K562 (cell line): ENCODE data around the gene SLAIN1. TPM values are rescaled to one million over a fixed set of nuclear protein-coding genes. Genes with fewer than 3 reads are reported as not detected.

Source experiments
- ATAC-seq: fragments of 200-7000 bp; cut with Tn5 transposase; 3 replicates; pipeline ENCODE4 v1.9.1; 2020; ENCODE audit warnings: moderate library complexity
- BruUV-seq: library from RNA; stranded (reverse); fragments of 400-500 nt; replicated peaks from 2 replicates; lab custom pipeline; 2021; lab: Mats Ljungman, UMichigan
- CTCF ChIA-PET: fragments of 300-600 bp; formaldehyde crosslinking; extraction: SDS; loops from one replicate; lab custom pipeline; 2021; ENCODE audit warnings: low intra/inter-chr PET ratio; lab: Yijun Ruan, JAX
- POLR2A ChIA-PET: fragments of 300-600, 350-650 bp; sonication (Branson Sonifier 250); formaldehyde crosslinking; extraction: SDS; loops from one replicate; lab custom pipeline; 2021; ENCODE audit warnings: antibody characterized with exemption, inconsistent platforms; lab: Yijun Ruan, JAX
- DNase-seq, 4 experiments: peaks; one replicate each; pipeline versions ENCODE4 v3.0.0 to v3.0.0-alpha.2; 2011 to 2018; ENCODE audit warnings: low spot score in 3 of 4, mixed read lengths in 3 of 4; ENCODE audit errors: extremely low read depth in 1 of 4
- FAIRE-seq: peaks from 2 replicates; lab custom pipeline; 2011; peaks lifted over from hg19 to GRCh38; lab: Jason Lieb, UNC
- H2AFZ ChIP-seq: 2 replicates; pipeline ENCODE4 v1.6.0; 2011; ENCODE audit warnings: low read depth, low read length, control low read depth, inconsistent platforms
- H3K27ac ChIP-seq: fragments of 200-600 bp; 3 replicates; pipeline ENCODE4 v1.8.0; 2011; ENCODE audit warnings: low read depth, mild to moderate bottlenecking, control low read depth, inconsistent platforms, low read length, moderate library complexity, mixed read lengths; ENCODE audit errors: extremely low read depth
- H3K27me3 ChIP-seq, 2 experiments: fragments of 300-600 bp in 1 of 2; 2 replicates in 1 of 2; 3 replicates in 1 of 2; pipeline versions ENCODE4 v1.6.0 to v1.8.0; 2011; ENCODE audit warnings: inconsistent platforms in 2 of 2, low read length in 2 of 2, mild to moderate bottlenecking in 1 of 2, mixed read lengths in 1 of 2, moderate library complexity in 1 of 2; ENCODE audit not compliant: control insufficient read depth in 2 of 2, insufficient read depth in 2 of 2
- H3K36me3 ChIP-seq: fragments of 300-600 bp; 3 replicates; pipeline ENCODE4 v1.8.0; 2011; ENCODE audit warnings: mild to moderate bottlenecking, low read length, inconsistent platforms; ENCODE audit not compliant: control insufficient read depth, insufficient read depth
- H3K4me1 ChIP-seq, 2 experiments: fragments of 200-600 bp in 1 of 2; replicated peaks in 1 of 2; 2 replicates in 1 of 2; 3 replicates in 1 of 2; pipeline versions ENCODE4 v1.5.1 to v1.8.0; 2011; ENCODE audit warnings: inconsistent platforms in 2 of 2, low read length in 2 of 2, mild to moderate bottlenecking in 1 of 2, mixed read lengths in 1 of 2, moderate library complexity in 1 of 2; ENCODE audit not compliant: control insufficient read depth in 2 of 2, insufficient read depth in 2 of 2
- H3K4me2 ChIP-seq: 2 replicates; pipeline ENCODE4 v1.6.1; 2011; ENCODE audit warnings: low read length, control low read depth, inconsistent platforms, mixed read lengths; ENCODE audit not compliant: insufficient read depth
- H3K4me3 ChIP-seq: fragments of 200-600 bp; sonication (generic), shearing (Covaris generic); 2 replicates; pipeline ENCODE4 v1.5.1; 2016; ENCODE audit warnings: control low read depth, inconsistent platforms
- H3K79me2 ChIP-seq: fragments of 200-600 bp; 3 replicates; pipeline ENCODE4 v1.8.0; 2011; ENCODE audit warnings: low read length, inconsistent platforms; ENCODE audit not compliant: control insufficient read depth, insufficient read depth
- H3K9ac ChIP-seq, 2 experiments: 2 replicates each; pipeline versions ENCODE4 v1.6.0 to v1.6.1; 2011; ENCODE audit warnings: low read depth in 2 of 2, low read length in 2 of 2, control low read depth in 1 of 2, inconsistent platforms in 1 of 2, mild to moderate bottlenecking in 1 of 2, mixed read lengths in 1 of 2; ENCODE audit not compliant: insufficient read depth in 1 of 2
- H3K9me1 ChIP-seq: one replicate; pipeline ENCODE4 v1.6.0; 2011; ENCODE audit warnings: inconsistent platforms, mild to moderate bottlenecking, low read length, moderate library complexity; ENCODE audit not compliant: control insufficient read depth, insufficient read depth
- H3K9me3 ChIP-seq: replicated peaks from 2 replicates; pipeline ENCODE4 v1.5.1; 2011; ENCODE audit warnings: low read depth, low read length, inconsistent platforms; ENCODE audit not compliant: control insufficient read depth, insufficient read depth
- H4K20me1 ChIP-seq: replicated peaks from 2 replicates; pipeline ENCODE4 v1.6.1; 2011; ENCODE audit warnings: low read length, inconsistent platforms, mixed read lengths; ENCODE audit not compliant: control insufficient read depth, insufficient read depth
- CAMTA2 ChIP-seq: fragments of 250-450 bp; sonication (Bioruptor Pico); conservative IDR thresholded peaks from 2 replicates; pipeline ENCODE4 v1.5.1; 2022
- CEBPG ChIP-seq, 3 experiments: fragments of 200-800 bp in 1 of 3; sonication (Bioruptor generic) in 1 of 3; sonication (generic) in 1 of 3; formaldehyde crosslinking in 1 of 3; IDR thresholded peaks in 2 of 3; conservative IDR thresholded peaks in 1 of 3; 2 replicates each; pipeline versions ENCODE4 v1.6.1 to v1.8.0; 2016 to 2022; ENCODE audit warnings: missing compliant biosample characterization in 2 of 3, missing genetic modification characterization in 2 of 3, mild to moderate bottlenecking in 1 of 3, missing genetic modification reagents in 1 of 3
- KAT7 ChIP-seq: sonication (generic); formaldehyde crosslinking; IDR thresholded peaks from 2 replicates; pipeline ENCODE4 v1.8.0; 2022; ENCODE audit warnings: missing genetic modification reagents, mild to moderate bottlenecking, borderline replicate concordance
- RFX5 ChIP-seq: IDR thresholded peaks from 2 replicates; pipeline ENCODE4 v1.6.1; 2011; ENCODE audit warnings: low read depth, mild to moderate bottlenecking, improper control_type of control experiment, low read length
- RUNX1 ChIP-seq: sonication (generic); IDR thresholded peaks from 2 replicates; pipeline ENCODE4 v1.6.1; 2016; ENCODE audit warnings: antibody characterized with exemption, low read depth
- SAFB2 ChIP-seq: fragments of 200-400 bp; formaldehyde crosslinking; IDR thresholded peaks from 2 replicates; pipeline ENCODE4 v1.6.1; 2018; ENCODE audit warnings: borderline replicate concordance, low read length, low read depth, moderate library complexity; ENCODE audit not compliant: severe bottlenecking
- SAP30 ChIP-seq: fragments of 200-600 bp; sonication (generic); IDR thresholded peaks from 2 replicates; pipeline ENCODE4 v1.6.1; 2012; ENCODE audit warnings: borderline replicate concordance, low read depth, mild to moderate bottlenecking, moderate library complexity, low read length, control low read depth, inconsistent platforms; ENCODE audit not compliant: insufficient read depth, poor library complexity, severe bottlenecking
- TOE1 ChIP-seq, 2 experiments: fragments of 450-650 bp in 1 of 2; sonication (generic) in 1 of 2; formaldehyde crosslinking in 1 of 2; IDR thresholded peaks; 2 replicates each; pipeline versions ENCODE4 v1.7.1 to v1.8.0; 2016 to 2022; ENCODE audit warnings: borderline replicate concordance in 2 of 2, mild to moderate bottlenecking in 2 of 2, antibody characterized with exemption in 1 of 2, inconsistent platforms in 1 of 2, low read depth in 1 of 2, missing genetic modification reagents in 1 of 2, moderate library complexity in 1 of 2
- WGBS: fragments of 100-300 bp; shearing (Covaris generic); methylation state at CpG from one replicate; pipeline ENCODE4 v1.1.6; 2016; ENCODE audit warnings: low coverage, mixed read lengths; ENCODE audit not compliant: insufficient coverage; ENCODE audit errors: missing lambda C conversion rate; 5-methylcytosine and 5-hydroxymethylcytosine counted together
- in situ Hi-C: fragments of 300-500 bp; cut with MboI; formaldehyde crosslinking; loops from 4 replicates; pipeline ENCODE4 v1.15.0; 2018; ENCODE audit warnings: inconsistent platforms, mixed read lengths
- intact Hi-C: fragments of 100-400 bp; cut with micrococcal nuclease; formaldehyde crosslinking; loops from 2 replicates; pipeline ENCODE4 v1.14.2; 2022
- polyA plus RNA-seq, 8 experiments: library from polyadenylated mRNA; depleted of rRNA in 4 of 8; stranded (reverse) in 5 of 8; unstranded in 3 of 8; fragments of >200 nt; fragmentation: Nextera tagmentation in 2 of 8; fragmentation: Illumina TruSeq in 1 of 8; extraction: Ambion mirVana in 2 of 8; extraction: Trizol in 1 of 8; gene quantifications; 2 replicates each; pipeline versions ENCODE4 v1.2.1 to v1.2.3, GENCODE V29; 2011 to 2014; ENCODE audit warnings: inconsistent platforms in 1 of 8, missing spikeins in 1 of 8
- total RNA-seq, 7 experiments: library from RNA; depleted of rRNA in 6 of 7; stranded (reverse); fragments of >200 nt in 6 of 7; fragmentation: Illumina TruSeq in 2 of 7; extraction: Trizol in 2 of 7; gene quantifications; 2 replicates each; pipeline versions ENCODE4 v1.2.1 to v1.2.3, GENCODE V29; 2011 to 2021; ENCODE audit warnings: low replicate concordance in 1 of 7
- TF ChIP-seq, protein P1 (sequence below): fragments of 450-650 bp; IDR thresholded peaks from 2 replicates; pipeline ENCODE4 v1.6.1; 2016; ENCODE audit warnings: antibody characterized with exemption
- TF ChIP-seq, protein P2 (sequence below): fragments of 250-450 bp; sonication (Bioruptor Pico); IDR thresholded peaks from 2 replicates; pipeline ENCODE4 v1.8.0; 2022; ENCODE audit warnings: moderate library complexity, mild to moderate bottlenecking, inconsistent platforms
- TF ChIP-seq, protein P3 (sequence below), 2 experiments: fragments of 450-650 bp; IDR thresholded peaks; 2 replicates each; pipeline ENCODE4 v1.6.1; 2016; ENCODE audit warnings: mild to moderate bottlenecking in 2 of 2, borderline replicate concordance in 1 of 2, low read depth in 1 of 2, moderate library complexity in 1 of 2

SLAIN1 gene
- total and polyA plus RNA-seq, 9 of the 15 experiments (the other 6 are each of a cell fraction or from before 2014, with no cell fraction given) = 0.07 to 0.40 (median 0.10) TPM; not detected in 3

DNA sequence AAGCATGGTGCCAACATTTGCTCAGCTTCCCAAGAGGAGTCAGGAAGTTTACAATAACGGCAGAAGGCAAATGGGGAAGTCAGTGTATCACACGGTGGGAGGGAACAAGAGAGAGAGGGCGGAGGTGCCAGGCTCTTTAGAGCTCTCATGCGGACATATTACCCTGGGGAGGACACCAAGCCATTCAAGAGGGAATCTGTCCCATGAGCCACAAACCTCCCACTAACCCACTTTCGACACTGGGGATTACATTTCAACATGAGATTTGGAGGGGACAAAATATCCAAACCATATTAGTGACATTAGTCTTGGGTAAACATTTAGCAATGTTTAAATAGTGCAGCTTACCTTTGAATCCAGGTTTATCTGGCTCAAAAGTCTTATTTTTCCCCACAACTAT, 69.9 kb downstream of the SLAIN1 start:
- BruUV-seq = no TSS peak
- FAIRE-seq (no peak), ATAC-seq (no peak), DNase-seq (no peak)
- no peaks in the 10 kb centered on the region for H3K79me2 ChIP-seq
- WGBS = 0% methylated on average over 3 of the region's 5 CpGs
- ChIA-PET POLR2A (no interaction called here), CTCF (no interaction called here)
- H3K4me2 ChIP-seq = no peak overlapping the region
- in situ Hi-C loops = no loop called here
- H3K9me3 ChIP-seq = no peaks in the 10 kb centered on the region
- H3K9me1 ChIP-seq = no peaks in the 10 kb centered on the region
- H3K4me3 ChIP-seq = no peak overlapping the region
- no peaks in the 10 kb centered on the region for H3K36me3 ChIP-seq
- H4K20me1 ChIP-seq = no peaks in the 10 kb centered on the region
- H3K27ac ChIP-seq = no peak overlapping the region
- H3K9ac ChIP-seq = no peak overlapping the region
- H3K4me1 ChIP-seq = no peaks in the 10 kb centered on the region
- no peaks in the 10 kb centered on the region for H3K27me3 ChIP-seq
- intact Hi-C loops = no loop called here
- no peak overlapping the region for H2AFZ ChIP-seq
- TF ChIP-seq, protein P1, sequence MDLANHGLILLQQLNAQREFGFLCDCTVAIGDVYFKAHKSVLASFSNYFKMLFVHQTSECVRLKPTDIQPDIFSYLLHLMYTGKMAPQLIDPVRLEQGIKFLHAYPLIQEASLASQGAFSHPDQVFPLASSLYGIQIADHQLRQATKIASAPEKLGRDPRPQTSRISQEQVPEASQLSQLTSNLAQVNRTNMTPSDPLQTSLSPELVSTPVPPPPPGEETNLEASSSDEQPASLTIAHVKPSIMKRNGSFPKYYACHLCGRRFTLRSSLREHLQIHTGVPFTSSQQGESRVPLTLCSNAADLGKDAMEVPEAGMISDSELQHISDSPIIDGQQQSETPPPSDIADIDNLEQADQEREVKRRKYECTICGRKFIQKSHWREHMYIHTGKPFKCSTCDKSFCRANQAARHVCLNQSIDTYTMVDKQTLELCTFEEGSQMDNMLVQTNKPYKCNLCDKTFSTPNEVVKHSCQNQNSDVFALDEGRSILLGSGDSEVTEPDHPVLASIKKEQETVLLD = no peak
- TF ChIP-seq RFX5 = no peak
- no peak for TF ChIP-seq KAT7
- TF ChIP-seq TOE1 (IDR thresholded peaks at IDR 0.05; ENCODE audit: borderline replicate concordance) = no peak
- no peak for TF ChIP-seq TOE1 (CRISPR knock-in tag; IDR thresholded peaks at IDR 0.05; ENCODE audit: borderline replicate concordance, low read depth)
- TF ChIP-seq, protein P2, sequence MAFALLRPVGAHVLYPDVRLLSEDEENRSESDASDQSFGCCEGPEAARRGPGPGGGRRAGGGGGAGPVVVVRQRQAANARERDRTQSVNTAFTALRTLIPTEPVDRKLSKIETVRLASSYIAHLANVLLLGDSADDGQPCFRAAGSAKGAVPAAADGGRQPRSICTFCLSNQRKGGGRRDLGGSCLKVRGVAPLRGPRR (CRISPR knock-in tag) = no peak
- TF ChIP-seq RUNX1 = no peak
- TF ChIP-seq, protein P3, sequence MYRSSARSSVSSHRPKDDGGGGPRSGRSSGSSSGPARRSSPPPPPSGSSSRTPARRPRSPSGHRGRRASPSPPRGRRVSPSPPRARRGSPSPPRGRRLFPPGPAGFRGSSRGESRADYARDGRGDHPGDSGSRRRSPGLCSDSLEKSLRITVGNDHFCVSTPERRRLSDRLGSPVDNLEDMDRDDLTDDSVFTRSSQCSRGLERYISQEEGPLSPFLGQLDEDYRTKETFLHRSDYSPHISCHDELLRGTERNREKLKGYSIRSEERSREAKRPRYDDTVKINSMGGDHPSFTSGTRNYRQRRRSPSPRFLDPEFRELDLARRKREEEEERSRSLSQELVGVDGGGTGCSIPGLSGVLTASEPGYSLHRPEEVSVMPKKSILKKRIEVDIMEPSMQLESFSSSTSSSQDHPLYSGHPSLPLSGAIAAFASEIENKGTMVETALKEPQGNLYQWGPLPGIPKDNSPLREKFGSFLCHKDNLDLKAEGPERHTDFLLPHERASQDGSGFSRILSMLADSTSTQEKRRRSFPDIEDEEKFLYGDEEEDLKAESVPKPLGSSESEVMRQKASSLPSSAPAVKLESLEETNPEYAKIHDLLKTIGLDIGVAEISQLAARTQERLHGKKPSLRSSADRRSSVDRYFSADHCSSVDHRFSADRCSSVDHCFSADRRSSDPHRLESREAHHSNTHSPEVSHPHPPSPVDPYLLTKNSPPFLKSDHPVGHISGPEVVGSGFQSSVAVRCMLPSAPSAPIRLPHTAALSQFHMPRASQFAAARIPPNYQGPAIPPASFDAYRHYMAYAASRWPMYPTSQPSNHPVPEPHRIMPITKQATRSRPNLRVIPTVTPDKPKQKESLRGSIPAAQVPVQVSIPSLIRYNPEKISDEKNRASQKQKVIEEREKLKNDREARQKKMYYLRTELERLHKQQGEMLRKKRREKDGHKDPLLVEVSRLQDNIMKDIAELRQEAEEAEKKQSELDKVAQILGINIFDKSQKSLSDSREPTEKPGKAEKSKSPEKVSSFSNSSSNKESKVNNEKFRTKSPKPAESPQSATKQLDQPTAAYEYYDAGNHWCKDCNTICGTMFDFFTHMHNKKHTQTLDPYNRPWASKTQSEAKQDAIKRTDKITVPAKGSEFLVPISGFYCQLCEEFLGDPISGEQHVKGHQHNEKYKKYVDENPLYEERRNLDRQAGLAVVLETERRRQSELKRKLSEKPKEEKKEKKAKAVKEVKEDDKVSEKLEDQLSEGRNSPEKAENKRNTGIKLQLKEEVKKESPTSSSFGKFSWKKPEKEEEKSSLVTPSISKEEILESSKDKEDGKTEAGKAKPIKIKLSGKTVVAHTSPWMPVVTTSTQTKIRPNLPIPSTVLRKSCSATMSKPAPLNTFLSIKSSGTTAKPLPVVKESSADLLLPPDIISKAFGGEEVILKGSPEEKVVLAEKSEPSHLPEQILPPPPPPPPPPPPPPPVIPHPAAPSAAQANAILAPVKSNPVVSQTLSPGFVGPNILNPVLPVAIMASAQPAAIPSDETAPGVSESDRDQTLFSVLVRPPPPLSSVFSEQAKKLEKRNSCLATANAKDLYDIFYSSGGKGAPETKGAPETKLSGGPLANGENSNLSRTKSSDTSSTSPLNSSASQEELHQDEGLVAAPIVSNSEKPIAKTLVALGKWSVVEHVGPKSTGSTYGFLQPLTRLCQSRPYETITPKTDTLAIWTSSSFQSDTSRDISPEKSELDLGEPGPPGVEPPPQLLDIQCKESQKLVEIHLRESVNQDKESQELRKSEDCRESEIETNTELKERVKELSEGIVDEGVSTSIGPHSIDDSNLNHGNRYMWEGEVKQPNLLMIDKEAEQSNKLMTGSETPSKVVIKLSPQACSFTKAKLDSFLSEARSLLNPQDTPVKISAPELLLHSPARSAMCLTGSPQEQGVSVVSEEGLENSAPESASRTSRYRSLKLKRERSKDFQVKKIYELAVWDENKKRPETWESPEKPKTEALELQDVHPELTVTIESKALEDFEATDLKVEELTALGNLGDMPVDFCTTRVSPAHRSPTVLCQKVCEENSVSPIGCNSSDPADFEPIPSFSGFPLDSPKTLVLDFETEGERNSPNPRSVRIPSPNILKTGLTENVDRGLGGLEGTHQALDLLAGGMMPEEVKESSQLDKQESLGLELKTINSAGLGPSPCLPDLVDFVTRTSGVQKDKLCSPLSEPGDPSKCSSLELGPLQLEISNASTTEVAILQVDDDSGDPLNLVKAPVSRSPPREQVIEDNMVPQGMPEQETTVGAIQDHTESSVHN (IDR thresholded peaks at IDR 0.05; ENCODE audit: borderline replicate concordance in 1 of 2, low read depth in 1 of 2) = no peak
- TF ChIP-seq CAMTA2 = no peak
- no peak for TF ChIP-seq CEBPG (CRISPR knock-in tag; IDR thresholded peaks at IDR 0.05)
- TF ChIP-seq CEBPG (tag; conservative IDR thresholded peaks at IDR 0.05 in 1 of 2, IDR thresholded peaks at IDR 0.05 in 1 of 2) = no peak
- TF ChIP-seq SAFB2 = no peak
- no peak for TF ChIP-seq SAP30
